Epithelial cell of esophagus (primary cell): ENCODE data around the gene KLHL6.
"Not testable (repeated sequence)": the region's sequence is repeated elsewhere in the genome, so short reads cannot be mapped to it uniquely, and the experiment has no call there.

ENCODE experiments used
- DNase-seq: peaks from one replicate; pipeline ENCODE4 v3.0.0; 2010; ENCODE audit warnings: low read depth
- H3K4me3 ChIP-seq: 2 replicates; pipeline ENCODE4 v1.5.1; 2011; ENCODE audit warnings: mild to moderate bottlenecking, low read length, control low read depth
- CTCF ChIP-seq: IDR thresholded peaks from 2 replicates; pipeline ENCODE4 v1.5.1; 2011; ENCODE audit warnings: low read depth, mild to moderate bottlenecking, low read length, control low read depth, inconsistent platforms; ENCODE audit not compliant: insufficient read depth; ENCODE audit errors: missing control alignments

KLHL6 gene

DNA sequence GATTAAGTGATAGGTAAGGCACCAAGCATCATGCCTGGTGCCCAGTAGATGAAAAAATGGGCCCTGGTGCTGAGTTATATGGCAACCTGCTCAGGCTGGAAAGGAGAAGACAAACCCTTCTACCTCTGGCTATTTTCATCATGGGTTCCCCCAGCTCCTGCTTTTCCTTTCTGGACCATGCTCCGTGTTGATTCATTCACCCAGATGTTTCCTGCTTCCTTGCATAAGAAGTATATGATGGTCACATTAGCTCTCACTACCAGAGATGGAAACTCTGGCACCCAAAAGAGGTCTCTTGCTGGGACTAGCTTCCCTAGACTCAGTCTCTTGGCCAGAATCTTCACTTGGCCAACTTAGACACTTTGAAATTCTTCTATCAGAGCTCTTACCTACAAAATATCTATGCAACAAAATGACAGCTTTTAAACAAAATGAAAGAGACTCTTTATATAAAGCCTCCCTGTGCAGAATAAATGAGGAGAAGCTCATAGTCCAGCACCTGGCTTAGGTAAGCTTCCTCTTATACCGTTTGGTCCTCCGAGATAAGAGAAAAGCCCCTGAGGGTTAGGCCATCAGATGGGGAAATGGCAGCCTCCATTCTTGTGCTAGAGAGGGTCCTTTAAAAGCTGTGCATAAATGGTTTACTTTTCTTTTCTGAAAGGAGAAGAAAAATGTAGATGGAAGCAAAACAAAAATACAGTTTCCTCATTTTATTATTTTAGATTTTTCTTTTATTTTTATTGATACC, 80.3 kb downstream of the KLHL6 start:
- no peak overlapping the region for H3K4me3 ChIP-seq
- TF ChIP-seq CTCF, result no peak
- no peak for DNase-seq

DNA sequence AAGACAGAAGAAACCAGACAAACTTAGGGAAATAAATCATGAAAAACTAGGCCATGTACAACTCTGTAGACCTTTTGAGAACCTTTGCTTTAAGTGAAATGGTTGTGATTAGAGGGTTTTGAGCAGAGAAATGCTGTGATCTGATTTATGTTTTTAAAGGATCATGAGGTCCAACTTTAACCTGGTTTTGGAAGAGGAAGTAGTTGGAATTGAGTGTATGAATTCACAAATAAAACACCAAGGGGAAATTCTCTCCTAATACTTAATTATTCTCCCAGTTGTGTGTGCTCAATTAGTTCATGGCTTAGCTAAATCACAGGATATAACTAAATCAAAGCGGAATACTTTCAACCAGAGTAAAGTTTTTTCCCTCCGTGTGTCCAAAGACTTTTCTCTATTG, 81.5 kb downstream of the KLHL6 start:
- H3K4me3 ChIP-seq, result no peak overlapping the region
- no peak for TF ChIP-seq CTCF
- no peak for DNase-seq

DNA sequence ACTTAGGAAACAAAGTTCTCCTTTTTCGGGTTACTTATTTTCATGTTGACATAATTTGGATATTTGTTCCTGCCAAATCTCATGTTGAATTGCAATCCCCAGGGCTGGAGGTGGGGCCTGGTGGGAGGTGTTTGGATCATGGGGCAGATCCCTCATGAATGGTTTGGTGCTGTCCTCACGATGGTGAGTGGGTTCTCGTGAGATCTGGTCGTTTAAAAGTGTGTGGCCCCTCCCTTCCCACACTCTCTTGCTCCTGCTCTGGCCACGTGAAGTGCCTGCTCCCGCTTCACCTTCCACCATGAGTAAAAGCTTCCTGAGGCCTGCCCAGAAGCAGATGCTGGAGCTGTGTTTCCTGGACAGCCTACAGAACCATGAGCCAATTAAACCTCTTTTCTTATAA, 83.4 kb downstream of the KLHL6 start:
- DNase-seq, result no peak

GRCh38 chr3:183468424-183468823, 87.1 kb downstream of the KLHL6 start:
- DNase-seq, result no peak
- no peak for TF ChIP-seq CTCF
- H3K4me3 ChIP-seq, result no peak overlapping the region

More for the DNA sequence above, 83.4 kb downstream of the KLHL6 start:
- no peak for TF ChIP-seq CTCF
- no peak overlapping the region for H3K4me3 ChIP-seq

- no peak for DNase-seq
- TF ChIP-seq CTCF, result no peak
These were observed 88.9 kb downstream of the KLHL6 start for GRCh38 chr3:183466575-183466974.

GRCh38 chr3:183465710-183466109, 89.8 kb downstream of the KLHL6 start:
- not testable (repeated sequence) for DNase-seq

More at GRCh38 chr3:183466575-183466974, 88.9 kb downstream of the KLHL6 start:
- no peak overlapping the region for H3K4me3 ChIP-seq

GRCh38 chr3:183464480-183464879, 91.0 kb downstream of the KLHL6 start:
- no peak for DNase-seq
- no peak for TF ChIP-seq CTCF

More at GRCh38 chr3:183465710-183466109, 89.8 kb downstream of the KLHL6 start:
- H3K4me3 ChIP-seq, result not testable (repeated sequence)

More at GRCh38 chr3:183464480-183464879, 91.0 kb downstream of the KLHL6 start:
- no peak overlapping the region for H3K4me3 ChIP-seq
